ENCODE results near the gene GPR22. TPM values are rescaled to one million over a fixed set of nuclear protein-coding genes. Genes with fewer than 3 reads are reported as not detected.

Gene GPR22
- polyA plus RNA-seq, 3 donors: 0.18 TPM; not detected in 2

- Histone ChIP-seq H3K27ac (ENCODE audit: low read depth in 1 of 2, low read length in 2 of 2) (no peak overlapping the region), H3K4me1 (ENCODE audit: control insufficient read depth in 1 of 2, insufficient read depth in 2 of 2, low read length in 2 of 2) (no peaks in the 10 kb centered on the region), H3K9ac (ENCODE audit: insufficient read depth, low read length, poor library complexity, severe bottlenecking) (no peak overlapping the region), H2AFZ (ENCODE audit: insufficient read depth, low read depth, low read length, poor library complexity, severe bottlenecking) (no peak overlapping the region), H4K20me1 (ENCODE audit: insufficient read depth, low read length) (no peaks in the 10 kb centered on the region), H3K79me2 (ENCODE audit: insufficient read depth, low read length) (no peaks in the 10 kb centered on the region), H3K27me3 (ENCODE audit: control insufficient read depth in 2 of 2, insufficient read depth in 2 of 2, low read length in 2 of 2) (no peaks in the 10 kb centered on the region), H3K9me3 (replicated peaks in 1 of 2; ENCODE audit: control insufficient read depth in 1 of 2, insufficient read depth in 1 of 2, low read length in 2 of 2) (no peaks in the 10 kb centered on the region), H3K4me2 (replicated peaks; ENCODE audit: extremely low read depth, low read length, poor library complexity, severe bottlenecking) (no peak overlapping the region), H3K36me3 (replicated peaks in 1 of 2; ENCODE audit: control insufficient read depth in 1 of 2, insufficient read depth in 2 of 2, low read length in 2 of 2) (peaks cover 0 to 15% of the 10 kb centered on the region in 2 donors), H3K4me3 (replicated peaks in 1 of 3; ENCODE audit: low read depth in 2 of 3, low read length in 3 of 3) (no peak overlapping the region)
- no CpG with 5 or more reads among the region's 1 CpG for WGBS (ENCODE audit: insufficient coverage)
- TF ChIP-seq CTCF (IDR thresholded peaks at IDR 0.05): no peak
- intact Hi-C loops (cut with micrococcal nuclease): loop anchor here in 1 of 2 donors (10.0 kb wide), 1 partner anchor 421 kb away; no protein-coding TSS in a partner anchor
- Mint-ChIP-seq H3K9me3 (peaks cover 0 to 4% (median 0%) of the 10 kb centered on the region in 7 donors), H3K36me3 (peaks cover 28 to 36% of the 10 kb centered on the region in 2 donors), H3K4me1 (no peaks in the 10 kb centered on the region), H3K27ac (no peak overlapping the region), H3K27me3 (ENCODE audit: low read depth in 3 of 3) (no peaks in the 10 kb centered on the region), H3K4me3 (no peak overlapping the region)
- DNase-seq: no peak
Measured at GRCh38 chr7:107453388-107453787, 16.5 kb upstream of the GPR22 start.

GRCh38 chr7:107461938-107462533 lies 7.8 kb upstream of the GPR22 start:
- H3K9ac ChIP-seq (ENCODE audit: insufficient read depth, low read length, poor library complexity, severe bottlenecking): no peak overlapping the region
- no peaks in the 10 kb centered on the region for H3K4me1 ChIP-seq (ENCODE audit: control insufficient read depth in 1 of 2, insufficient read depth in 2 of 2, low read length in 2 of 2)
- Mint-ChIP-seq H3K36me3 (peaks cover 22 to 24% of the 10 kb centered on the region in 2 donors), H3K27ac (no peak overlapping the region), H3K27me3 (ENCODE audit: low read depth in 3 of 3) (no peaks in the 10 kb centered on the region), H3K4me1 (peaks cover 2% of the 10 kb centered on the region), H3K4me3 (no peak overlapping the region), H3K9me3 (peaks cover 0 to 4% (median 0%) of the 10 kb centered on the region in 7 donors)
- H2AFZ ChIP-seq (ENCODE audit: insufficient read depth, low read depth, low read length, poor library complexity, severe bottlenecking): no peak overlapping the region
- DNase-seq: no peak
- intact Hi-C loops (cut with micrococcal nuclease): loop anchor here (5.0 to 10.0 kb wide), 2 partner anchors 265 to 413 kb away; no protein-coding TSS in a partner anchor
- no peaks in the 10 kb centered on the region for H3K79me2 ChIP-seq (ENCODE audit: insufficient read depth, low read length)
- no CpG with 5 or more reads among the region's 2 CpGs for WGBS (ENCODE audit: insufficient coverage)
- H3K4me3 ChIP-seq (replicated peaks in 1 of 3; ENCODE audit: low read depth in 2 of 3, low read length in 3 of 3): no peak overlapping the region
- H4K20me1 ChIP-seq (ENCODE audit: insufficient read depth, low read length): no peaks in the 10 kb centered on the region
- H3K9me3 ChIP-seq (replicated peaks in 1 of 2; ENCODE audit: control insufficient read depth in 1 of 2, insufficient read depth in 1 of 2, low read length in 2 of 2): no peaks in the 10 kb centered on the region
- no peak overlapping the region for H3K27ac ChIP-seq (ENCODE audit: low read depth in 1 of 2, low read length in 2 of 2)
- TF ChIP-seq CTCF (IDR thresholded peaks at IDR 0.05): no peak
- no peaks in the 10 kb centered on the region for H3K27me3 ChIP-seq (ENCODE audit: control insufficient read depth in 2 of 2, insufficient read depth in 2 of 2, low read length in 2 of 2)
- H3K4me2 ChIP-seq (replicated peaks; ENCODE audit: extremely low read depth, low read length, poor library complexity, severe bottlenecking): no peak overlapping the region
- peaks cover 2 to 10% of the 10 kb centered on the region in 2 donors for H3K36me3 ChIP-seq (replicated peaks in 1 of 2; ENCODE audit: control insufficient read depth in 1 of 2, insufficient read depth in 2 of 2, low read length in 2 of 2)
